Coronary artery (tissue), 2 donors: Measurements from ENCODE around the gene CDIPT.

Source experiments
- DNase-seq: peaks from one replicate; pipeline ENCODE4 v3.0.0-alpha.2; 2017; ENCODE audit warnings: low spot score
- H3K27ac ChIP-seq, 2 donors: fragments of 200-600 bp; sonication (generic); one replicate each; pipeline ENCODE4 v1.5.1; 2016 to 2019
- H3K4me3 ChIP-seq: fragments of 200-600 bp; sonication (generic); 2 replicates; pipeline ENCODE4 v1.5.1; 2016; ENCODE audit warnings: mild to moderate bottlenecking, moderate library complexity
- CTCF ChIP-seq: fragments of 200-600 bp; sonication (generic); IDR thresholded peaks from one replicate; pipeline ENCODE4 v1.5.1; 2019; ENCODE audit warnings: antibody characterized with exemption

The CDIPT gene

GRCh38 chr16:29878172-29878571, 15.1 kb upstream of the CDIPT start:
- no peak for TF ChIP-seq CTCF
- DNase-seq = no peak
- Histone ChIP-seq H3K27ac (no peak overlapping the region), H3K4me3 (no peak overlapping the region)

GRCh38 chr16:29877266-29877961, 14.4 kb upstream of the CDIPT start:
- H3K27ac ChIP-seq = no peak overlapping the region
- H3K4me3 ChIP-seq = peak overlapping the region; percentile 35
- TF ChIP-seq CTCF = no peak
- DNase-seq = no peak

GRCh38 chr16:29876594-29877249, 13.7 kb upstream of the CDIPT start:
- no peak for DNase-seq
- peak overlapping the region; percentile 35 for H3K4me3 ChIP-seq
- no peak overlapping the region for H3K27ac ChIP-seq
- TF ChIP-seq CTCF = no peak

GRCh38 chr16:29876217-29876593, 13.2 kb upstream of the CDIPT start:
- Histone ChIP-seq H3K4me3 (peak overlapping the region; percentile 35), H3K27ac (no peak overlapping the region)
- TF ChIP-seq CTCF = no peak
- no peak for DNase-seq

- Histone ChIP-seq H3K27ac (no peak overlapping the region), H3K4me3 (no peak overlapping the region)
- TF ChIP-seq CTCF = no peak
- DNase-seq = no peak
Observed at GRCh38 chr16:29875206-29875605, 12.2 kb upstream of the CDIPT start.

- Histone ChIP-seq H3K4me3 (no peak overlapping the region), H3K27ac (no peak overlapping the region)
- DNase-seq = no peak
- TF ChIP-seq CTCF = no peak
Observed at GRCh38 chr16:29873319-29873718, 10.3 kb upstream of the CDIPT start.
